ENCODE data around the gene BHLHE23. TPM values are rescaled to one million over a fixed set of nuclear protein-coding genes. Genes with fewer than 3 reads are reported as not detected.

The BHLHE23 gene
- total RNA-seq, 1 donor from 2014 or later: not detected

DNA sequence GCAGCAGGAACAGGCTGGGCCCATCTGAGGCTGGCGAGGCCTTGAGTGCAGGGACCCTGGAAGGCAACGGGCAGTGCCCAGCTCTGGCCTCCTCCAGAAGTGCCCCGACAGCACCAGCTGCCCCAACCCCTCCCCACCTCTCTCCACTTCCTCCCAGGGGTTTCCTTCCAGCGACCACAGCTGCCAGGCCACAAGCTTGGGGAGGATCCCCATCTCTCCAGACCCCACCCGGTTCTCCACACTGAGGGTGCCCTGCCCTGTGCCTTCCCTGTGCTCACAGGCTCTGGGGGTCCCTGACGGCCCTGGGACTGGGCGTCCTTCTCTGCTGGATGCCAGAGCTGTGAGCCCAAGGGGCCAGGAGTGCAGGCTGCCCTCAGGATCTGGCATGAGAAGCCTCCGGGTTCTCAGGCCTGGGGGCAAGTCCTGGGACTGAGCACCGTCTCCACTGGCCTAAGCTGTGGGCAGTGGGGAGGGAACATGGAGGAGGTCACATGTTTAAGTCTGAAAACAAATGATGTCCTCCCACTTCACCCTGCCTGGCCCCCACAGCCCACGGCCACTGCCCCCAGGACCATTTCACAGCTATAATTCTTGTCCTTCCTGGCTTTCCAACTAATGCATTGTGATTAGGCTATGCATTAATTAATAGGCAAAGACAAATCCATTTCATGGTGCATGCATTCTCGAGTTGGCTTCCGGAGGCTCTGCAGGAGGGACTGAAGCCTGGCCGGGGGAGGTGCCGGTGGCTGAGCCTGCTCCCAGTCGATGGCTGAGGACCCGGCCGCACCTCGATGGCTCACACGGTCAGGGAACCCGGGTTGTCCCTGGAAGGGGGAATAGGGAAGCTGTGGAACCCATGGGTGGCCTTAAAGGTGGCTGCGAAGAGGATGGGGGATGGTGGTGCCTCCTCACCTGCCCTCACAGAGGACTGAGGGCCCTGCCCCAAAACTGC, 24.4 kb downstream of the BHLHE23 start:
- no peaks in the 10 kb centered on the region for H3K9me3 Mint-ChIP-seq
- peaks cover 20% of the 10 kb centered on the region for H3K27me3 Mint-ChIP-seq (ENCODE audit: insufficient read depth, low read depth)

DNA sequence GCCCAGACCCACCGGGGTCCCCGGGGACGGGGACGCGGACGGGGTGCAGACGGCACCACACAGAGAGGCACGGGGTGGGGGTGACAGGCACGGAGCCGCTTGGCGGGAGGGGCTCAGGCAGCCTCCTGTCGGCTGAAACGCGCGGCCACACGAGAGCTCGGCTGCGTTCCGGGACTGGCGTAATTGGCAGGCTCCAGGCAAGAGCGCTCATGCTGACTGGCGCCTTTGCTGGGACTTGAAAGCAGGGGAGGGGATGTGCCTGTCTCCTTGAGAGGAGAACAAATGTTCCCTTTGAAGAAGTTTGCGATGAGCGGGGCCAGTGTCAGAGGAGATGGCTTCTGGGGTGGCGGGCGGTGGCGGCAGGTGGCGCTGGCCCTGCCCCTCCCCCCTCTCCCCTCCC, 25.8 kb downstream of the BHLHE23 start:
- TF ChIP-seq EZH2 (IDR thresholded peaks at IDR 0.05) (no peak), EZH2phosphoT487 (IDR thresholded peaks at IDR 0.05) (no peak)
- TF ChIP-seq, protein P1, sequence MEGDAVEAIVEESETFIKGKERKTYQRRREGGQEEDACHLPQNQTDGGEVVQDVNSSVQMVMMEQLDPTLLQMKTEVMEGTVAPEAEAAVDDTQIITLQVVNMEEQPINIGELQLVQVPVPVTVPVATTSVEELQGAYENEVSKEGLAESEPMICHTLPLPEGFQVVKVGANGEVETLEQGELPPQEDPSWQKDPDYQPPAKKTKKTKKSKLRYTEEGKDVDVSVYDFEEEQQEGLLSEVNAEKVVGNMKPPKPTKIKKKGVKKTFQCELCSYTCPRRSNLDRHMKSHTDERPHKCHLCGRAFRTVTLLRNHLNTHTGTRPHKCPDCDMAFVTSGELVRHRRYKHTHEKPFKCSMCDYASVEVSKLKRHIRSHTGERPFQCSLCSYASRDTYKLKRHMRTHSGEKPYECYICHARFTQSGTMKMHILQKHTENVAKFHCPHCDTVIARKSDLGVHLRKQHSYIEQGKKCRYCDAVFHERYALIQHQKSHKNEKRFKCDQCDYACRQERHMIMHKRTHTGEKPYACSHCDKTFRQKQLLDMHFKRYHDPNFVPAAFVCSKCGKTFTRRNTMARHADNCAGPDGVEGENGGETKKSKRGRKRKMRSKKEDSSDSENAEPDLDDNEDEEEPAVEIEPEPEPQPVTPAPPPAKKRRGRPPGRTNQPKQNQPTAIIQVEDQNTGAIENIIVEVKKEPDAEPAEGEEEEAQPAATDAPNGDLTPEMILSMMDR (IDR thresholded peaks at IDR 0.05): no peak
- Histone ChIP-seq H2AFZ (replicated peaks) (no peak overlapping the region), H3K4me3 (no peak overlapping the region), H3K9me3 (ENCODE audit: low read depth) (no peaks in the 10 kb centered on the region), H3K27ac (no peak overlapping the region), H3K27me3 (peaks cover 21% of the 10 kb centered on the region), H3K4me2 (no peak overlapping the region), H3K79me2 (ENCODE audit: low read depth) (no peaks in the 10 kb centered on the region), H4K20me1 (ENCODE audit: low read depth) (no peaks in the 10 kb centered on the region), H3K4me1 (peaks cover 33% of the 10 kb centered on the region), H3K36me3 (no peaks in the 10 kb centered on the region), H3K9ac (no peak overlapping the region), H3F3A (ENCODE audit: low read depth) (peaks cover 18% of the 10 kb centered on the region)
- H3K4me1 Mint-ChIP-seq: peaks cover 55% of the 10 kb centered on the region
- peak; percentile 69 for DNase-seq (ENCODE audit: low spot score)
- peak overlapping the region; percentile 50 for H3K4me3 Mint-ChIP-seq
- no peak overlapping the region for H3K27ac Mint-ChIP-seq
- peaks cover 28% of the 10 kb centered on the region for H3K27me3 Mint-ChIP-seq (ENCODE audit: insufficient read depth, low read depth)
- no peaks in the 10 kb centered on the region for H3K36me3 Mint-ChIP-seq
- no peaks in the 10 kb centered on the region for H3K9me3 Mint-ChIP-seq

More for the DNA sequence above, 24.4 kb downstream of the BHLHE23 start:
- Mint-ChIP-seq H3K4me3 (no peak overlapping the region), H3K4me1 (peaks cover 48% of the 10 kb centered on the region), H3K36me3 (no peaks in the 10 kb centered on the region), H3K27ac (no peak overlapping the region)
- H3K27me3 ChIP-seq: peaks cover 11% of the 10 kb centered on the region
- no peak for DNase-seq (ENCODE audit: low spot score)
- H3K36me3 ChIP-seq: no peaks in the 10 kb centered on the region
- no peak overlapping the region for H3K9ac ChIP-seq
- no peak overlapping the region for H3K27ac ChIP-seq
- H3K9me3 ChIP-seq (ENCODE audit: low read depth): no peaks in the 10 kb centered on the region
- H3K4me1 ChIP-seq: peaks cover 33% of the 10 kb centered on the region
- TF ChIP-seq, protein P1 (IDR thresholded peaks at IDR 0.05): no peak
- TF ChIP-seq EZH2 (IDR thresholded peaks at IDR 0.05): no peak
- no peak for TF ChIP-seq EZH2phosphoT487 (IDR thresholded peaks at IDR 0.05)
- H3K79me2 ChIP-seq (ENCODE audit: low read depth): no peaks in the 10 kb centered on the region
- H3F3A ChIP-seq (ENCODE audit: low read depth): peaks cover 18% of the 10 kb centered on the region
- H2AFZ ChIP-seq (replicated peaks): no peak overlapping the region
- no peak overlapping the region for H3K4me2 ChIP-seq
- no peak overlapping the region for H3K4me3 ChIP-seq
- H4K20me1 ChIP-seq (ENCODE audit: low read depth): no peaks in the 10 kb centered on the region

DNA sequence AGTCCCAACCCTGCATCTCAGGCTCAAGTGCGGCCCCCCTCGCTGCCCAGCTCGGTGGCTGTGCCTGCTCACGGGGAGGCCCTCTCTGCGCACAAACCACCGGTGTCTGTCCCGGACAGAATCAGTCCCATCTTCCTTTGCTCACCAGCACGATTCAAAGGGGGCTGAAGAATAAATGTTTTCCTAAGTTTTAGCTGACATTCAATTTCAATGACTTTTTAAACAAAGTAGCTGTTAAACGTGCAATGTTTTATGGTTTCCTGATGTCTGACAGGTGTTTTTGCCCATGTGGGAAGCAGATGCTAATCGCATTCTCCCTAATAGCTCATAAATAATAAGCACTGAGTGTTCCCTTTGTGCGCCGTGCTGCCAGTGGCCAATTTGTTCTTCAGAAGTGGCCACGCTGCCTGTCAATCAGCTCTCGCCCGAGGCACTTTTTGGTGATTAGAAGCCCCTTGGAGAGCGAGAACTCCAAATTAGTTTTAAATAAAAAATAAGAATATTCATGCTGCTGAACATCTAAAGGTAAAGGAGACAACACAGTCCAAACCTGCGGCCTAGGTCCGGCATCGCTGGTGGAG, 26.3 kb downstream of the BHLHE23 start:
- no peak for DNase-seq (ENCODE audit: low spot score)
- peaks cover 26% of the 10 kb centered on the region for H3K27me3 ChIP-seq
- H3K9me3 Mint-ChIP-seq: no peaks in the 10 kb centered on the region
- H3K4me2 ChIP-seq: no peak overlapping the region
- H4K20me1 ChIP-seq (ENCODE audit: low read depth): no peaks in the 10 kb centered on the region
- H3K4me3 ChIP-seq: no peak overlapping the region
- H3K4me1 Mint-ChIP-seq: peaks cover 55% of the 10 kb centered on the region
- H3K36me3 ChIP-seq: no peaks in the 10 kb centered on the region
- peaks cover 18% of the 10 kb centered on the region for H3F3A ChIP-seq (ENCODE audit: low read depth)
- H3K27ac ChIP-seq: no peak overlapping the region
- peaks cover 33% of the 10 kb centered on the region for H3K27me3 Mint-ChIP-seq (ENCODE audit: insufficient read depth, low read depth)
- peak overlapping the region; percentile 53 for H3K27ac Mint-ChIP-seq
- H3K9ac ChIP-seq: no peak overlapping the region
- no peaks in the 10 kb centered on the region for H3K79me2 ChIP-seq (ENCODE audit: low read depth)
- no peaks in the 10 kb centered on the region for H3K9me3 ChIP-seq (ENCODE audit: low read depth)
- no peak overlapping the region for H3K4me3 Mint-ChIP-seq
- no peak overlapping the region for H2AFZ ChIP-seq (replicated peaks)
- H3K36me3 Mint-ChIP-seq: no peaks in the 10 kb centered on the region
- TF ChIP-seq, protein P1 (IDR thresholded peaks at IDR 0.05): no peak
- TF ChIP-seq EZH2 (IDR thresholded peaks at IDR 0.05): no peak
- no peak for TF ChIP-seq EZH2phosphoT487 (IDR thresholded peaks at IDR 0.05)
- peaks cover 33% of the 10 kb centered on the region for H3K4me1 ChIP-seq
